ENCODE measurements around the gene BLID. TPM values are rescaled to one million over a fixed set of nuclear protein-coding genes. Genes with fewer than 3 reads are reported as not detected.

BLID gene
- total and polyA plus RNA-seq, 2 of the 4 experiments (the other 2 are of a cell fraction) = 0.24 to 30.8 TPM

DNA sequence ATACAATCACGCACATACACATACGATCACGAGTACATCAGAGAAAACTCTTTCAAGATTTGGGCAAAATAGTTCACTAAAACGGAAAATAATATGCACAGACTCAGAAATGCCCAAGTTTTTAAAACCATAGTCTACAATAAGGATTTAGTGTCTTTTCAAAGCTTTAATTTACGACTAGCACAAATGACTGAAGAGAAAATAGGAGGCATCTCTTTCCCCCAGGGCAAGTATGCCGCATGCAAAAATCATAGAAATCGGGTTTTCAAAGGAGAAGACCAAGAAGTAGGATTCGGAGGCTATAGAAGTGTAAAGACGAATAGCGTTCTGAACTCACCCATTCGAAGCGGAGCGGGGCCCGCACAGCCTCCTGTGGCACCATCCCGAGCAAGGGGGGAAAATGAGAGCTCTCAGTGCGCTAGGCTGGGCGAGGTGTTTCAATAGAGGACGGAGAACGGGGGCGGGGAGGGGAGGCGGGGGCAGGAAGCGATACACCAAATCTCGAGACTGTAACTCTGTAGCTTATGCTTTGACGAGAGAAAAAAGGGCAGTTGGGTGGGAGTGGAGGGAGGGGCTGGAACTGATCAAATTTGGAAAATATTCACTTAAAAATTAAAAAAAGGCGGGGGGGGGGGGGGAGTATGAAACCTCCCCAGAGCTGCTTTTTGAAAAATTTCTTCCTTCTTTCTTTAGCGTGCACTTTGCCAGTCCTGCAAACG, 15.8 kb downstream of the BLID start:
- peak overlapping the region; percentile 92 for H3K23ac ChIP-seq (ENCODE audit: low read depth, low read length)
- no peak overlapping the region for H2AFZ ChIP-seq (replicated peaks; ENCODE audit: low read length, poor library complexity)
- WGBS, 2 experiments (ENCODE audit: extremely low coverage in 2 of 2, insufficient read length in 1 of 2) = 4% methylated on average over 4 of the region's 27 CpGs; no CpG with 5 or more reads in 1 of the 2 experiments
- ChIA-PET CTCF (no interaction called here), POLR2A (ENCODE audit: unreplicated experiment) (interaction anchor here (0.5 to 2.0 kb wide), 17 partner anchors 9 to 1119 kb away, joined by 3 to 10 read pairs (median 4); no protein-coding TSS in a partner anchor)
- dilution Hi-C loops (cut with HindIII; ENCODE audit: low sequenced_read_pairs, unreplicated experiment) = no loop called here
- peak overlapping the region; percentile 97 for H2BK5ac ChIP-seq (ENCODE audit: low read depth, low read length, poor library complexity, severe bottlenecking)
- H2BK15ac ChIP-seq (ENCODE audit: low read depth, low read length) = no peak overlapping the region; the same call in 2 of the 3 replicates
- H3K56ac ChIP-seq (ENCODE audit: extremely low read depth, insufficient read depth, low read length) = peak overlapping the region; percentile 96
- peak overlapping the region; percentile 95 for H3K4ac ChIP-seq (ENCODE audit: low read depth, low read length)
- peaks cover 0 to 19% of the 10 kb centered on the region in 2 experiments; a peak in 2 of 4 replicates for H3K79me1 ChIP-seq (ENCODE audit: low read depth in 1 of 2, low read length in 2 of 2)
- DNase-seq (peak; percentile 65), ATAC-seq (ENCODE audit: low read depth) (peak; percentile 38)
- H3K9me3 ChIP-seq (ENCODE audit: control insufficient read depth, insufficient read depth, low read length) = no peaks in the 10 kb centered on the region
- H3K9ac ChIP-seq (ENCODE audit: low read depth, low read length) = peak overlapping the region; percentile 100
- H3K27me3 ChIP-seq (ENCODE audit: control insufficient read depth, insufficient read depth, low read length) = no peaks in the 10 kb centered on the region
- BruUV-seq (replicated peaks) = TSS peak; percentile 40
- peak overlapping the region; percentile 95 for H3K14ac ChIP-seq (replicated peaks; ENCODE audit: low read depth, low read length)
- peak overlapping the region; percentile 96 for H4K5ac ChIP-seq (ENCODE audit: low read depth, low read length)
- H4K91ac ChIP-seq (ENCODE audit: insufficient read depth, low read depth, low read length) = peak overlapping the region; percentile 94
- no peak; the same call in 1 of the 2 replicates for TF ChIP-seq CHD1 (IDR thresholded peaks at IDR 0.05; ENCODE audit: low read depth, low read length)
- no peak for TF ChIP-seq BHLHE40 (IDR thresholded peaks at IDR 0.05; ENCODE audit: low read depth, low read length)
- TF ChIP-seq, protein P1, sequence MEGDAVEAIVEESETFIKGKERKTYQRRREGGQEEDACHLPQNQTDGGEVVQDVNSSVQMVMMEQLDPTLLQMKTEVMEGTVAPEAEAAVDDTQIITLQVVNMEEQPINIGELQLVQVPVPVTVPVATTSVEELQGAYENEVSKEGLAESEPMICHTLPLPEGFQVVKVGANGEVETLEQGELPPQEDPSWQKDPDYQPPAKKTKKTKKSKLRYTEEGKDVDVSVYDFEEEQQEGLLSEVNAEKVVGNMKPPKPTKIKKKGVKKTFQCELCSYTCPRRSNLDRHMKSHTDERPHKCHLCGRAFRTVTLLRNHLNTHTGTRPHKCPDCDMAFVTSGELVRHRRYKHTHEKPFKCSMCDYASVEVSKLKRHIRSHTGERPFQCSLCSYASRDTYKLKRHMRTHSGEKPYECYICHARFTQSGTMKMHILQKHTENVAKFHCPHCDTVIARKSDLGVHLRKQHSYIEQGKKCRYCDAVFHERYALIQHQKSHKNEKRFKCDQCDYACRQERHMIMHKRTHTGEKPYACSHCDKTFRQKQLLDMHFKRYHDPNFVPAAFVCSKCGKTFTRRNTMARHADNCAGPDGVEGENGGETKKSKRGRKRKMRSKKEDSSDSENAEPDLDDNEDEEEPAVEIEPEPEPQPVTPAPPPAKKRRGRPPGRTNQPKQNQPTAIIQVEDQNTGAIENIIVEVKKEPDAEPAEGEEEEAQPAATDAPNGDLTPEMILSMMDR (conservative IDR thresholded peaks at IDR 0.05; ENCODE audit: low read depth, low read length) = no peak
- peak; percentile 37; the same call in 1 of the 2 replicates for TF ChIP-seq MAZ (IDR thresholded peaks at IDR 0.05; ENCODE audit: borderline replicate concordance, low read depth, low read length)
- peak; percentile 70 for TF ChIP-seq POLR2A (IDR thresholded peaks at IDR 0.05; ENCODE audit: low read depth, low read length)
- TF ChIP-seq SMC3 (IDR thresholded peaks at IDR 0.05; ENCODE audit: low read depth, low read length) = no peak
- no peak for TF ChIP-seq MAFK (IDR thresholded peaks at IDR 0.05; ENCODE audit: low read depth, low read length)
- TF ChIP-seq RAD21 (IDR thresholded peaks at IDR 0.05; ENCODE audit: low read length) = no peak; the same call in 1 of the 2 replicates
- peak overlapping the region; percentile 73 for H3K4me2 ChIP-seq (ENCODE audit: low read depth, low read length)
- peak overlapping the region; percentile 88 for H2BK120ac ChIP-seq (ENCODE audit: low read depth, low read length)
- H2AK9ac ChIP-seq (replicated peaks; ENCODE audit: low read depth, low read length, poor library complexity) = no peak overlapping the region
- H3K4me3 ChIP-seq (ENCODE audit: insufficient read depth, low read depth, low read length) = peak overlapping the region; percentile 91
- H3K27ac ChIP-seq (ENCODE audit: insufficient read depth, low read length) = peak overlapping the region; percentile 95
- peak overlapping the region; percentile 74 for H2AK5ac ChIP-seq (ENCODE audit: low read depth, low read length)
- intact Hi-C loops (cut with micrococcal nuclease) = loop anchor here (2.0 to 5.0 kb wide), 3 partner anchors 103 to 783 kb away; no protein-coding TSS in a partner anchor
- in situ Hi-C loops (cut with MboI; ENCODE audit: low sequenced_read_pairs) = loop anchor here (5.0 to 25.0 kb wide), 4 partner anchors 105 to 638 kb away; partner anchors contain the start of genes SORL1 and SORL1-AS1
- peaks cover 41% of the 10 kb centered on the region for H4K20me1 ChIP-seq (ENCODE audit: insufficient read depth, low read length)
- H3K9me1 ChIP-seq (ENCODE audit: insufficient read depth, low read length) = peaks cover 2% of the 10 kb centered on the region; the same call in 1 of the 2 replicates
- no peak overlapping the region for H2BK20ac ChIP-seq (ENCODE audit: low read depth, low read length)
- H4K8ac ChIP-seq (ENCODE audit: low read depth in 2 of 2, low read length in 2 of 2) = peak overlapping the region; percentile 78 to 83
- H3K4me1 ChIP-seq (ENCODE audit: control insufficient read depth, insufficient read depth, low read length) = peaks cover 6% of the 10 kb centered on the region
- H3K36me3 ChIP-seq (ENCODE audit: control insufficient read depth, insufficient read depth, low read length) = peaks cover 33% of the 10 kb centered on the region
- H3K18ac ChIP-seq (ENCODE audit: low read depth, low read length) = peak overlapping the region; percentile 87
